NCI-H510A (cell line): ENCODE data around the gene KLHL3.
"Not testable (repeated sequence)": the region's sequence is repeated elsewhere in the genome, so short reads cannot be mapped to it uniquely, and the experiment has no call there.

Experiments
- DNase-seq: peaks from one replicate; lab custom pipeline; 2025; lab: John Stamatoyannopoulos, UW

Gene KLHL3

DNA sequence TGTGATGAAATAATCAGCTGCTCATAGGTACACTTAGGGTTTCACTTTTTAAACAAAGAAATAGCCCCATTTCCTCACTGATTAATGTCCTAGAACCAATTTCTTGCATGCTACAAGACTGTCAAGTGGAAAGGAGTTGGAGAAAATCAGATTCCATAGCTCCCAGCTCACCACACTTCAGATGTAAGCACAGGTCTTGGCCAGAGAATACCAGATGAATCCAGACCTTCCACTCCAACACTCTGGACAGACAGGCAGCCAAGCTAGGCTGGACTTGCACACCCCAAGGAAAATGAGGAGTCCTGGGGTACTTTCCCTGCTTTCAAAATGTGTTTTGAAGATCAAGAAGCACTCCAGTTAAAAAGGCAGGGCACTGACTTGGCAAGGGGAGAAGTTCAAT lies 68.5 kb downstream of the KLHL3 start:
- no peak for DNase-seq

GRCh38 chr5:137666901-137667300 lies 69.0 kb downstream of the KLHL3 start:
- DNase-seq: no peak

DNA sequence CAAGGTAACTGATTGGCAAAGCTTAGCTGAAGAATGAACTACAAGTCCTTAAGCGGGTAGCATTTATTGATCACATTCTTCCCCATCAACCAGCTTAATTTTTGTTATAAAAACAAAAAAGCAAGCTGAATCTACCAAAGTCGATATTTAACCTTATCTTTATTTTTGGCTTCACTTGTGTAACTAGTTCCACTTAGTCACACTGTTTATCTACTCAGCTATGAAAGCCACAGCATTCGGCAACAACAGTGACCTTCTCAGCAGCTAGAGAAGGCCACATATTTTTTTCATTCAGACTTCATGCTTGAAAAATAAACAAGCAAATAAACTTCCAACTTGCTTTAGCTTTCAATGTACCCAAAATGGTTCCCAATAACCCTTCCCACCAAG lies 69.4 kb downstream of the KLHL3 start:
- DNase-seq: no peak

GRCh38 chr5:137665678-137666460 lies 70.0 kb downstream of the KLHL3 start:
- no peak for DNase-seq

- DNase-seq: peak; percentile 44
Observed at GRCh38 chr5:137660349-137660817, 75.5 kb downstream of the KLHL3 start.

GRCh38 chr5:137659209-137659608 lies 76.7 kb downstream of the KLHL3 start:
- DNase-seq: no peak

- DNase-seq: no peak
Observed at GRCh38 chr5:137658324-137658723, 77.6 kb downstream of the KLHL3 start.

- DNase-seq: no peak
Observed at GRCh38 chr5:137657073-137657472, 78.8 kb downstream of the KLHL3 start.

- DNase-seq: no peak
Observed at GRCh38 chr5:137656558-137656957, 79.3 kb downstream of the KLHL3 start.

GRCh38 chr5:137651022-137651421 lies 84.9 kb downstream of the KLHL3 start:
- no peak for DNase-seq

- no peak for DNase-seq
Observed at GRCh38 chr5:137649228-137649935, 86.5 kb downstream of the KLHL3 start.

DNA sequence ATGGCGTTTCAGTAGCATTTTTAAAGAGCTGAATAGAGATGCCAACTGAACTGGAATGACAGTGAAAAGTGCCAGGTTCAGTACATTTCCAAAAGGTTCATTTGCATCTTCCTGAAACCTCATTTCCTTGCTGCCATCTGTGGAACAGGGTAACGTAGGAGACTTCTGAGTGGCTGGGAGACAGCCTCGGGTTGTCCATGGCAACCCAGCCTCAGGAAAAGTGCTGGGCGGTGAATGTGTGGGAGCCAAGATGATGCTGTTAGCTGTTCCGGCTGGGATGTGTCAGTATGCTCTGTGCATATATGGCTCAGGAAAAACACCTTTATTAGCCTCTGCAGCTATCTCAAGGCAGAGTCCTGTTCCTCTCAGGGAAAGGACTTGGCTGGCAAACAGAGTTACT lies 87.5 kb downstream of the KLHL3 start:
- no peak for DNase-seq

- no peak for DNase-seq
Observed at GRCh38 chr5:137647401-137647800, 88.5 kb downstream of the KLHL3 start.

- DNase-seq: no peak
Observed at GRCh38 chr5:137646761-137647160, 89.1 kb downstream of the KLHL3 start.

- DNase-seq: not testable (repeated sequence)
Observed at GRCh38 chr5:137643081-137643480, 92.8 kb downstream of the KLHL3 start.

GRCh38 chr5:137642091-137642490 lies 93.8 kb downstream of the KLHL3 start:
- DNase-seq: no peak

- DNase-seq: no peak
Observed at GRCh38 chr5:137641148-137641547, 94.7 kb downstream of the KLHL3 start.

- DNase-seq: no peak
Observed at GRCh38 chr5:137639645-137640044, 96.2 kb downstream of the KLHL3 start.

DNA sequence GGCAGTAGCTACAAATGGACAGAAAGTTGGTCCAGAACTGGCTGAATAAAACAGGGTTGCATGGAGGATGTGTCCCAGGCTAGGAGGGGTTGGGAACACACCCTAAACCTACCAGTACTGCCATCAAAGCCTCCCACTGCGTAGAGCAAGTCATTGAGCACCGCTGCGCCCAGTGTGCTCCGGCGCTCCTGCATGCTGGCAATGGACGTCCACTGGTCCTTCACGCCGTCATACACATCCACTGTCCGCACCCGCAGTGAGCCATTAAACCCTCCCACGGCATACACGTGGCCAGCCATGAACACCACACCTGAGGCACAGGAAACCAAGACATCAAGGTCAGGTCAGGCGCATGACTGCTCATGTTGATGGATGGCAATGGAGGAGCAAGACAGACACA lies 97.0 kb downstream of the KLHL3 start:
- DNase-seq: no peak

DNA sequence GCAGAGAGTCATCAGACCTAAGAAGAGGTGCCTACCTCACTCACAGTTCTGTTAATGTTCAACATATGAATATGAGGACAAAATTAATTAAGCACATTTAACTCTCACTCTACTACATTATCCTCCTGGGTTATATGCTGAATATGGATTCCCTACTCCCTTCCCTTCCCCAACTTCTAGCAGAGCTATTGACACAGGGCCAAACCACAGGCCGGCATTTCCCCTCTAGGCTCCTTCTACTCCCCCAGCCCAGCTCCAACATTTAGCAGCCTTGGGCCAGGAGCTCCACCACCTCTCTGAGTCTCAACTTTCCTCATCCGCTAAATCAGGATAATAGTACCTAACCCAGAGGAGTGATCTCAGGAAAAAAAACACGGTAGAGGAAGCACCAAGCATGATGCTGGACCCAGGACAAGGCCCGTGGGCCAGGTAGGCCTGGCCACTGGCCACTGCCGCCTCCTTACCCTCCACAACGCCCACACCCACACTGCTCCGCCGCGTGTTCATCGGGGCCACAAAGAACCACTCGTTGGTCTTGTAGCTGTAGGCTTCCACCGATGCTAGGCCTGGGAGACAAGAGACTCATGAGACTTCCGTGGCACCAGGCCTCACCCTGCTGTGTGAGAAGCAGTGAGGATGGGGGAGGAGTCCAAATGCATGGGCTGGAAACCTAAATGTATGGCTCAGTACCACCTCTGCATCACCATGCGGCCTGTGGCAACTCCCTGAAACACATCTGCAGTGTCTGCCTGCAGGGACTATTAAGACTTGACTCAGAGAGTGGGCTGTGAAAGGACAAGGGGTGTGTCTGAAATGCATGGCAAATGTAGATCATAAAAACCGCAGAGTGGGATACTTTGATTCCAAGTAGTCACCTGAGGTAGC lies 98.8 kb downstream of the KLHL3 start:
- no peak for DNase-seq

GRCh38 chr5:137636099-137636498 lies 99.8 kb downstream of the KLHL3 start:
- DNase-seq: no peak

GRCh38 chr5:137635521-137635921 lies 100.4 kb downstream of the KLHL3 start:
- DNase-seq: no peak
